A549 (cell line): ENCODE results near the gene OVOL1. TPM values are rescaled to one million over a fixed set of nuclear protein-coding genes. Genes with fewer than 3 reads are reported as not detected.

Experiments
- ATAC-seq, 2 experiments: fragments of 200-7000 bp in 1 of 2; fragments of >200 bp in 1 of 2; cut with Nextera tagmentation in 1 of 2; cut with Tn5 transposase in 1 of 2; 3 replicates each; pipeline versions ENCODE4 v1.8.0 to v1.9.1; 2018 to 2020; ENCODE audit warnings: mild to moderate bottlenecking in 1 of 2, moderate library complexity in 1 of 2
- CTCF ChIA-PET: fragments of 300-600 bp; sonication (Branson Sonifier 250); formaldehyde crosslinking; extraction: SDS; loops from one replicate; lab custom pipeline; 2021; ENCODE audit warnings: antibody characterized with exemption, inconsistent platforms; lab: Yijun Ruan, JAX
- POLR2A ChIA-PET: fragments of 350-600 bp; formaldehyde crosslinking; extraction: SDS; loops from one replicate; lab custom pipeline; 2021; ENCODE audit warnings: antibody characterized with exemption, inconsistent platforms; lab: Yijun Ruan, JAX
- DNase-seq, 2 experiments: peaks; one replicate each; pipeline versions ENCODE4 v3.0.0 to v3.0.0-alpha.2; 2011 to 2016; ENCODE audit warnings: low read depth in 1 of 2, low spot score in 1 of 2
- FAIRE-seq: peaks from 2 replicates; lab custom pipeline; 2011; peaks lifted over from hg19 to GRCh38; lab: Jason Lieb, UNC
- H3K27ac ChIP-seq, 2 experiments: fragments of >200 bp; sonication (Bioruptor Twin); formaldehyde crosslinking; 3 replicates each; pipeline ENCODE4 v1.5.1; 2016 to 2017
- H3K4me1 ChIP-seq: fragments of >200 bp; sonication (Bioruptor Twin); formaldehyde crosslinking; 3 replicates; pipeline ENCODE4 v1.6.1; 2016
- H3K4me2 ChIP-seq: fragments of >200 bp; sonication (Bioruptor Twin); formaldehyde crosslinking; 3 replicates; pipeline ENCODE4 v1.6.1; 2016
- H3K4me3 ChIP-seq: fragments of >200 bp; sonication (Bioruptor Twin); formaldehyde crosslinking; 3 replicates; pipeline ENCODE4 v1.5.1; 2016
- H3K9me3 ChIP-seq: fragments of >200 bp; sonication (Bioruptor Twin); formaldehyde crosslinking; 3 replicates; pipeline ENCODE4 v1.6.1; 2016
- CHD2 ChIP-seq: fragments of 150-350 bp; IDR thresholded peaks from 2 replicates; pipeline ENCODE4 v1.6.1; 2014; ENCODE audit warnings: low read length; ENCODE audit not compliant: partially characterized antibody
- FOSL2 ChIP-seq, 2 experiments: fragments of 450-650 bp in 1 of 2; fragments of >200 bp in 1 of 2; sonication (Bioruptor Twin) in 1 of 2; formaldehyde crosslinking; IDR thresholded peaks; 2 replicates each; pipeline versions ENCODE4 v1.5.0 to v1.6.1; 2016 to 2020; ENCODE audit warnings: mild to moderate bottlenecking in 1 of 2, moderate library complexity in 1 of 2
- HDAC2 ChIP-seq: fragments of 200-600 bp; sonication (generic); IDR thresholded peaks from 2 replicates; pipeline ENCODE4 v1.6.1; 2016
- HES2 ChIP-seq: fragments of >200 bp; sonication (Bioruptor Twin); formaldehyde crosslinking; IDR thresholded peaks from 2 replicates; pipeline ENCODE4 v1.6.1; 2016
- MAFK ChIP-seq: fragments of 450-650 bp; IDR thresholded peaks from 2 replicates; pipeline ENCODE4 v1.6.1; 2014; ENCODE audit not compliant: partially characterized antibody
- PHF8 ChIP-seq: fragments of 200-600 bp; sonication (generic); IDR thresholded peaks from 2 replicates; pipeline ENCODE4 v1.6.1; 2016; ENCODE audit warnings: low read depth, mild to moderate bottlenecking, antibody characterized with exemption, moderate library complexity, borderline replicate concordance
- RAD21 ChIP-seq, 2 experiments: fragments of >200 bp in 1 of 2; sonication (Bioruptor Twin) in 1 of 2; formaldehyde crosslinking in 1 of 2; IDR thresholded peaks in 1 of 2; conservative IDR thresholded peaks in 1 of 2; 2 replicates in 1 of 2; 3 replicates in 1 of 2; pipeline ENCODE4 v1.6.1; 2012 to 2018; ENCODE audit warnings: inconsistent platforms in 1 of 2
- RARB ChIP-seq: fragments of 250-450 bp; sonication (Bioruptor Pico); IDR thresholded peaks from 2 replicates; pipeline ENCODE4 v1.8.0; 2021; ENCODE audit warnings: mild to moderate bottlenecking, moderate library complexity
- SMC3 ChIP-seq: fragments of >200 bp; sonication (Bioruptor Twin); formaldehyde crosslinking; IDR thresholded peaks from 3 replicates; pipeline ENCODE4 v1.6.1; 2018; ENCODE audit warnings: inconsistent platforms
- SREBF2 ChIP-seq: fragments of 450-650 bp; IDR thresholded peaks from 2 replicates; pipeline ENCODE4 v1.6.1; 2014; ENCODE audit warnings: mild to moderate bottlenecking, moderate library complexity
- ZNF302 ChIP-seq: fragments of 250-450 bp; sonication (Bioruptor Pico); IDR thresholded peaks from 2 replicates; pipeline ENCODE4 v1.9.0; 2021; ENCODE audit warnings: inconsistent platforms, mild to moderate bottlenecking, moderate library complexity
- WGBS: methylation state at CpG from one replicate; pipeline ENCODE4 v1.1.6; 2017; ENCODE audit errors: missing lambda C conversion rate; 5-methylcytosine and 5-hydroxymethylcytosine counted together
- polyA plus RNA-seq, 4 experiments: library from polyadenylated mRNA; depleted of rRNA in 3 of 4; stranded (reverse); fragments of >200 nt; fragmentation: RNase III in 1 of 4; extraction: RNeasy Plus Mini Kit Qiagen cat#74134 plus additional on column Dnase treatment in 1 of 4; gene quantifications; 2 replicates in 3 of 4; 3 replicates in 1 of 4; pipeline ENCODE4 v1.2.3, GENCODE V29; 2011 to 2017

OVOL1 gene
- polyA plus RNA-seq, 2 of the 4 experiments (the other 2 are of a cell fraction) = not detected

- ATAC-seq = no peak
Observed at GRCh38 chr11:65844231-65844872, 57.5 kb downstream of the OVOL1 start.

More at GRCh38 chr11:65844231-65844872, 57.5 kb downstream of the OVOL1 start:
- no peak for TF ChIP-seq CHD2
- no peak for TF ChIP-seq MAFK
- no peak for TF ChIP-seq FOSL2 (IDR thresholded peaks at IDR 0.05)
- no peak for TF ChIP-seq FOSL2 (CRISPR knock-in tag; IDR thresholded peaks at IDR 0.05)
- TF ChIP-seq HES2 = no peak
- TF ChIP-seq RAD21 (conservative IDR thresholded peaks at IDR 0.05 in 1 of 2, IDR thresholded peaks at IDR 0.05 in 1 of 2) = no peak
- no peak for TF ChIP-seq HDAC2
- TF ChIP-seq SREBF2 = no peak
- TF ChIP-seq RARB = no peak
- no peak for TF ChIP-seq SMC3
- no peak for TF ChIP-seq ZNF302
- TF ChIP-seq PHF8 = no peak
- DNase-seq = no peak
- Histone ChIP-seq H3K9me3 (no peaks in the 10 kb centered on the region), H3K4me1 (no peaks in the 10 kb centered on the region), H3K4me3 (no peak overlapping the region), H3K4me2 (no peak overlapping the region), H3K27ac (no peak overlapping the region)
- FAIRE-seq = no peak
- CTCF ChIA-PET = interaction anchor here (0.6 to 1.9 kb wide), 8 partner anchors 8 to 206 kb away, joined by 3 to 8 read pairs (median 4); partner anchors contain the start of genes MUS81 and SIPA1
- WGBS = 73% methylated on average over 10 of the region's 10 CpGs
- POLR2A ChIA-PET = interaction anchor here (0.6 kb wide), 1 partner anchor 207 kb away, joined by 5 read pairs; the partner anchor contains the start of gene SIPA1

Other genes starting within 250 kb of the OVOL1 start
- gene LTBP3, start 228.7 kb upstream of the OVOL1 start, polyA plus RNA-seq (2011; rRNA removed) = 28.6 and 39.9 TPM in 2 replicates
- gene LTBP3, start 228.7 kb upstream of the OVOL1 start, polyA plus RNA-seq (2017; fragmentation: RNase III; extraction: RNeasy Plus Mini Kit Qiagen cat#74134 plus additional on column Dnase treatment) = 107 to 134 TPM (median 123 TPM) in 3 replicates
- 28.2 and 32.3 TPM in 2 replicates for gene ZNRD2, start 216.6 kb upstream of the OVOL1 start, polyA plus RNA-seq (2011; rRNA removed)
- 66.1 to 68.2 TPM (median 68.1 TPM) in 3 replicates for gene ZNRD2, start 216.6 kb upstream of the OVOL1 start, polyA plus RNA-seq (2017; fragmentation: RNase III; extraction: RNeasy Plus Mini Kit Qiagen cat#74134 plus additional on column Dnase treatment)
- 13.5 and 16.9 TPM in 2 replicates for gene FAM89B, start 214.5 kb upstream of the OVOL1 start, polyA plus RNA-seq (2011; rRNA removed)
- gene FAM89B, start 214.5 kb upstream of the OVOL1 start, polyA plus RNA-seq (2017; fragmentation: RNase III; extraction: RNeasy Plus Mini Kit Qiagen cat#74134 plus additional on column Dnase treatment) = 18.6 to 23.9 TPM (median 23.1 TPM) in 3 replicates
- 11.6 and 13.8 TPM in 2 replicates for gene EHBP1L1, start 211.0 kb upstream of the OVOL1 start, polyA plus RNA-seq (2011; rRNA removed)
- gene EHBP1L1, start 211.0 kb upstream of the OVOL1 start, polyA plus RNA-seq (2017; fragmentation: RNase III; extraction: RNeasy Plus Mini Kit Qiagen cat#74134 plus additional on column Dnase treatment) = 39.8 to 46.0 TPM (median 43.8 TPM) in 3 replicates
- gene KCNK7, start 191.3 kb upstream of the OVOL1 start, polyA plus RNA-seq (2011; rRNA removed) = 0.11 and 0.13 TPM in 2 replicates
- gene KCNK7, start 191.3 kb upstream of the OVOL1 start, polyA plus RNA-seq (2017; fragmentation: RNase III; extraction: RNeasy Plus Mini Kit Qiagen cat#74134 plus additional on column Dnase treatment) = 0.49 to 0.50 TPM (median 0.50 TPM) in 3 replicates
- gene MAP3K11, start 172.8 kb upstream of the OVOL1 start, polyA plus RNA-seq (2011; rRNA removed) = 16.7 and 18.1 TPM in 2 replicates
- gene MAP3K11, start 172.8 kb upstream of the OVOL1 start, polyA plus RNA-seq (2017; fragmentation: RNase III; extraction: RNeasy Plus Mini Kit Qiagen cat#74134 plus additional on column Dnase treatment) = 30.9 to 34.9 TPM (median 34.5 TPM) in 3 replicates
- 14.2 and 17.2 TPM in 2 replicates for gene PCNX3, start 171.3 kb upstream of the OVOL1 start, polyA plus RNA-seq (2011; rRNA removed)
- gene PCNX3, start 171.3 kb upstream of the OVOL1 start, polyA plus RNA-seq (2017; fragmentation: RNase III; extraction: RNeasy Plus Mini Kit Qiagen cat#74134 plus additional on column Dnase treatment) = 26.6 to 30.8 TPM (median 29.7 TPM) in 3 replicates
- gene SIPA1, start 149.0 kb upstream of the OVOL1 start, polyA plus RNA-seq (2011; rRNA removed) = 9.9 and 10.4 TPM in 2 replicates
- 16.9 to 21.3 TPM (median 17.4 TPM) in 3 replicates for gene SIPA1, start 149.0 kb upstream of the OVOL1 start, polyA plus RNA-seq (2017; fragmentation: RNase III; extraction: RNeasy Plus Mini Kit Qiagen cat#74134 plus additional on column Dnase treatment)
- 28.9 and 31.8 TPM in 2 replicates for gene RELA, start 124.1 kb upstream of the OVOL1 start, polyA plus RNA-seq (2011; rRNA removed)
- gene RELA, start 124.1 kb upstream of the OVOL1 start, polyA plus RNA-seq (2017; fragmentation: RNase III; extraction: RNeasy Plus Mini Kit Qiagen cat#74134 plus additional on column Dnase treatment) = 50.7 to 55.8 TPM (median 55.1 TPM) in 3 replicates
- 25.8 and 34.6 TPM in 2 replicates for gene KAT5, start 74.8 kb upstream of the OVOL1 start, polyA plus RNA-seq (2011; rRNA removed)
- 39.8 to 44.7 TPM (median 41.2 TPM) in 3 replicates for gene KAT5, start 74.8 kb upstream of the OVOL1 start, polyA plus RNA-seq (2017; fragmentation: RNase III; extraction: RNeasy Plus Mini Kit Qiagen cat#74134 plus additional on column Dnase treatment)
- gene RNASEH2C, start 66.3 kb upstream of the OVOL1 start, polyA plus RNA-seq (2011; rRNA removed) = 15.1 and 15.8 TPM in 2 replicates
- gene RNASEH2C, start 66.3 kb upstream of the OVOL1 start, polyA plus RNA-seq (2017; fragmentation: RNase III; extraction: RNeasy Plus Mini Kit Qiagen cat#74134 plus additional on column Dnase treatment) = 36.4 to 39.3 TPM (median 36.9 TPM) in 3 replicates
- 5.2 and 5.8 TPM in 2 replicates for gene AP5B1, start 6.1 kb upstream of the OVOL1 start, polyA plus RNA-seq (2011; rRNA removed)
- gene AP5B1, start 6.1 kb upstream of the OVOL1 start, polyA plus RNA-seq (2017; fragmentation: RNase III; extraction: RNeasy Plus Mini Kit Qiagen cat#74134 plus additional on column Dnase treatment) = 9.0 to 10.2 TPM (median 9.2 TPM) in 3 replicates
- gene SNX32, start 46.9 kb downstream of the OVOL1 start, polyA plus RNA-seq (2011; rRNA removed) = not detected in 2 replicates
- 0.04 to 0.08 TPM (median 0.05 TPM) in 3 replicates for gene SNX32, start 46.9 kb downstream of the OVOL1 start, polyA plus RNA-seq (2017; fragmentation: RNase III; extraction: RNeasy Plus Mini Kit Qiagen cat#74134 plus additional on column Dnase treatment)
- 1,346 and 1,591 TPM in 2 replicates for gene CFL1, start 71.1 kb downstream of the OVOL1 start, polyA plus RNA-seq (2011; rRNA removed)
- gene CFL1, start 71.1 kb downstream of the OVOL1 start, polyA plus RNA-seq (2017; fragmentation: RNase III; extraction: RNeasy Plus Mini Kit Qiagen cat#74134 plus additional on column Dnase treatment) = 1,780 to 1,825 TPM (median 1,795 TPM) in 3 replicates
- 27.8 and 30.5 TPM in 2 replicates for gene MUS81, start 73.4 kb downstream of the OVOL1 start, polyA plus RNA-seq (2011; rRNA removed)
- gene MUS81, start 73.4 kb downstream of the OVOL1 start, polyA plus RNA-seq (2017; fragmentation: RNase III; extraction: RNeasy Plus Mini Kit Qiagen cat#74134 plus additional on column Dnase treatment) = 33.4 to 34.9 TPM (median 34.2 TPM) in 3 replicates
- 0.89 and 1.3 TPM in 2 replicates for gene EFEMP2, start 85.7 kb downstream of the OVOL1 start, polyA plus RNA-seq (2011; rRNA removed)
- 0.98 to 1.5 TPM (median 1.4 TPM) in 3 replicates for gene EFEMP2, start 85.7 kb downstream of the OVOL1 start, polyA plus RNA-seq (2017; fragmentation: RNase III; extraction: RNeasy Plus Mini Kit Qiagen cat#74134 plus additional on column Dnase treatment)
- gene CTSW, start 92.8 kb downstream of the OVOL1 start, polyA plus RNA-seq (2011; rRNA removed) = not detected in 2 replicates
- gene CTSW, start 92.8 kb downstream of the OVOL1 start, polyA plus RNA-seq (2017; fragmentation: RNase III; extraction: RNeasy Plus Mini Kit Qiagen cat#74134 plus additional on column Dnase treatment) = not detected in 3 replicates
- gene FIBP, start 101.4 kb downstream of the OVOL1 start, polyA plus RNA-seq (2011; rRNA removed) = 72.2 and 83.0 TPM in 2 replicates
- gene FIBP, start 101.4 kb downstream of the OVOL1 start, polyA plus RNA-seq (2017; fragmentation: RNase III; extraction: RNeasy Plus Mini Kit Qiagen cat#74134 plus additional on column Dnase treatment) = 60.4 to 66.2 TPM (median 65.3 TPM) in 3 replicates
- gene CCDC85B, start 103.6 kb downstream of the OVOL1 start, polyA plus RNA-seq (2011; rRNA removed) = 5.4 and 7.3 TPM in 2 replicates
- gene CCDC85B, start 103.6 kb downstream of the OVOL1 start, polyA plus RNA-seq (2017; fragmentation: RNase III; extraction: RNeasy Plus Mini Kit Qiagen cat#74134 plus additional on column Dnase treatment) = 24.3 to 35.2 TPM (median 27.5 TPM) in 3 replicates
- 6.7 and 9.6 TPM in 2 replicates for gene FOSL1, start 113.3 kb downstream of the OVOL1 start, polyA plus RNA-seq (2011; rRNA removed)
- 24.1 to 55.8 TPM (median 24.1 TPM) in 3 replicates for gene FOSL1, start 113.3 kb downstream of the OVOL1 start, polyA plus RNA-seq (2017; fragmentation: RNase III; extraction: RNeasy Plus Mini Kit Qiagen cat#74134 plus additional on column Dnase treatment)
- 10.6 and 17.2 TPM in 2 replicates for gene C11orf68, start 132.0 kb downstream of the OVOL1 start, polyA plus RNA-seq (2011; rRNA removed)
- 16.5 to 23.1 TPM (median 17.0 TPM) in 3 replicates for gene C11orf68, start 132.0 kb downstream of the OVOL1 start, polyA plus RNA-seq (2017; fragmentation: RNase III; extraction: RNeasy Plus Mini Kit Qiagen cat#74134 plus additional on column Dnase treatment)
- gene DRAP1, start 132.4 kb downstream of the OVOL1 start, polyA plus RNA-seq (2011; rRNA removed) = 27.8 and 73.7 TPM in 2 replicates
- gene DRAP1, start 132.4 kb downstream of the OVOL1 start, polyA plus RNA-seq (2017; fragmentation: RNase III; extraction: RNeasy Plus Mini Kit Qiagen cat#74134 plus additional on column Dnase treatment) = 143 to 187 TPM (median 143 TPM) in 3 replicates
- not detected in 2 replicates for gene TSGA10IP, start 158.4 kb downstream of the OVOL1 start, polyA plus RNA-seq (2011; rRNA removed)
- gene TSGA10IP, start 158.4 kb downstream of the OVOL1 start, polyA plus RNA-seq (2017; fragmentation: RNase III; extraction: RNeasy Plus Mini Kit Qiagen cat#74134 plus additional on column Dnase treatment) = not detected in 3 replicates
- 15.1 and 22.0 TPM in 2 replicates for gene SART1, start 174.7 kb downstream of the OVOL1 start, polyA plus RNA-seq (2011; rRNA removed)
- gene SART1, start 174.7 kb downstream of the OVOL1 start, polyA plus RNA-seq (2017; fragmentation: RNase III; extraction: RNeasy Plus Mini Kit Qiagen cat#74134 plus additional on column Dnase treatment) = 52.8 to 62.8 TPM (median 53.8 TPM) in 3 replicates
- 38.6 and 42.0 TPM in 2 replicates for gene EIF1AD, start 215.1 kb downstream of the OVOL1 start, polyA plus RNA-seq (2011; rRNA removed)
- gene EIF1AD, start 215.1 kb downstream of the OVOL1 start, polyA plus RNA-seq (2017; fragmentation: RNase III; extraction: RNeasy Plus Mini Kit Qiagen cat#74134 plus additional on column Dnase treatment) = 39.8 to 44.6 TPM (median 41.0 TPM) in 3 replicates
- gene BANF1, start 215.4 kb downstream of the OVOL1 start, polyA plus RNA-seq (2011; rRNA removed) = 385 and 399 TPM in 2 replicates
- gene BANF1, start 215.4 kb downstream of the OVOL1 start, polyA plus RNA-seq (2017; fragmentation: RNase III; extraction: RNeasy Plus Mini Kit Qiagen cat#74134 plus additional on column Dnase treatment) = 304 to 315 TPM (median 309 TPM) in 3 replicates
- not detected in 2 replicates for gene CST6, start 224.9 kb downstream of the OVOL1 start, polyA plus RNA-seq (2011; rRNA removed)
- not detected in 3 replicates for gene CST6, start 224.9 kb downstream of the OVOL1 start, polyA plus RNA-seq (2017; fragmentation: RNase III; extraction: RNeasy Plus Mini Kit Qiagen cat#74134 plus additional on column Dnase treatment)
- gene CATSPER1, start 239.4 kb downstream of the OVOL1 start, polyA plus RNA-seq (2011; rRNA removed) = 0.54 and 0.97 TPM in 2 replicates
- 0.46 to 0.75 TPM (median 0.70 TPM) in 3 replicates for gene CATSPER1, start 239.4 kb downstream of the OVOL1 start, polyA plus RNA-seq (2017; fragmentation: RNase III; extraction: RNeasy Plus Mini Kit Qiagen cat#74134 plus additional on column Dnase treatment)